ENCODE measurements around the gene TRPM1.

GRCh38 chr15:31019986-31020385 is 81.5 kb downstream of the TRPM1 start:
- TF ChIP-seq CTCF (IDR thresholded peaks at IDR 0.05) (no peak), EP300 (IDR thresholded peaks at IDR 0.05) (no peak), POLR2A (IDR thresholded peaks at IDR 0.05) (no peak)
